GM12873 (cell line): ENCODE data around the gene SDC1.

Experiments
- CTCF ChIP-seq: IDR thresholded peaks from 2 replicates; pipeline ENCODE4 v1.5.1; 2012; ENCODE audit warnings: low read depth, mild to moderate bottlenecking, moderate library complexity, low read length, control low read depth; ENCODE audit not compliant: insufficient read depth; ENCODE audit errors: missing control alignments

Gene SDC1

GRCh38 chr2:20180676-20181648, 44.0 kb downstream of the SDC1 start:
- no peak for TF ChIP-seq CTCF

- no peak for TF ChIP-seq CTCF
Measured at GRCh38 chr2:20179755-20180594, 45.0 kb downstream of the SDC1 start.

- TF ChIP-seq CTCF: no peak
Measured at GRCh38 chr2:20179466-20179754, 45.5 kb downstream of the SDC1 start.

GRCh38 chr2:20178666-20179465, 46.1 kb downstream of the SDC1 start:
- no peak for TF ChIP-seq CTCF

- no peak for TF ChIP-seq CTCF
Measured at GRCh38 chr2:20178249-20178607, 46.7 kb downstream of the SDC1 start.

GRCh38 chr2:20177556-20178248, 47.2 kb downstream of the SDC1 start:
- TF ChIP-seq CTCF: no peak
